ENCODE data around the gene OOEP. TPM values are rescaled to one million over a fixed set of nuclear protein-coding genes. Genes with fewer than 3 reads are reported as not detected.
"Not testable (repeated sequence)": the region's sequence is repeated elsewhere in the genome, so short reads cannot be mapped to it uniquely, and the experiment has no call there.

OOEP gene
- polyA plus RNA-seq (2012; ENCODE audit: missing spikeins), result not detected

- DNase-seq (ENCODE audit: insufficient read length) (no peak), FAIRE-seq (no peak)
- TF ChIP-seq TAF1 (IDR thresholded peaks at IDR 0.05; ENCODE audit: borderline replicate concordance, low read depth, low read length) (no peak), POLR2AphosphoS5 (IDR thresholded peaks at IDR 0.05; ENCODE audit: low read depth, low read length) (no peak), POLR2A (IDR thresholded peaks at IDR 0.05; ENCODE audit: low read depth, low read length) (no peak)
Measured at GRCh38 chr6:73369563-73369962, at the start of gene OOEP. Gene OOEP (minus strand): TSS chr6:73369897. CDS start chr6:73369792, 105 bp downstream.

GRCh38 chr6:73418081-73418741 is 48.5 kb upstream of the OOEP start:
- no peak for FAIRE-seq
- no peak for DNase-seq (ENCODE audit: insufficient read length)
- TF ChIP-seq POLR2A (IDR thresholded peaks at IDR 0.05; ENCODE audit: low read depth, low read length) (no peak), TAF1 (IDR thresholded peaks at IDR 0.05; ENCODE audit: borderline replicate concordance, low read depth, low read length) (no peak), POLR2AphosphoS5 (IDR thresholded peaks at IDR 0.05; ENCODE audit: low read depth, low read length) (no peak)

- FAIRE-seq, result no peak
- DNase-seq (ENCODE audit: insufficient read length), result no peak
- TF ChIP-seq POLR2AphosphoS5 (IDR thresholded peaks at IDR 0.05; ENCODE audit: low read depth, low read length), result no peak
- TF ChIP-seq TAF1 (IDR thresholded peaks at IDR 0.05; ENCODE audit: borderline replicate concordance, low read depth, low read length), result no peak
- no peak for TF ChIP-seq POLR2A (IDR thresholded peaks at IDR 0.05; ENCODE audit: low read depth, low read length)
Measured at GRCh38 chr6:73413102-73413501, 43.4 kb upstream of the OOEP start.

DNA sequence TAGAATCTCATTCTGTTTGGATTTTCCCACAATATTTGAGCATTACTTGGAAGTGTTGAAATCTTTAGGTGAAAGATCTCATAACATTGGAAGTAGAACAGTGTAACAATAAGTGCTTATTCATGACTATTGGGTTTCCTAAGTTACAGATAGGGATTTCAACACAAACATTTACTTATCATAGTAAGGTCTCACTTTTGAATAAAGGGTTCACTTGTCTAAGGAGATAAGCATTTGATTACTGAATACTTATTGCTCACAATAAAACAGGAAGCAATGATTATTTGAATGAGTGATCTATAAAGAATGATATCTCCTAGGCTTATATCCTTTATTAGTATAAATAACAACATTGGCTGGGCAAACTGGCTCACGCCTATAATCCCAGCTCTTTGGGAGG is 39.7 kb upstream of the OOEP start:
- FAIRE-seq (no peak), DNase-seq (ENCODE audit: insufficient read length) (no peak)
- TF ChIP-seq POLR2AphosphoS5 (IDR thresholded peaks at IDR 0.05; ENCODE audit: low read depth, low read length), result no peak
- TF ChIP-seq TAF1 (IDR thresholded peaks at IDR 0.05; ENCODE audit: borderline replicate concordance, low read depth, low read length), result no peak
- TF ChIP-seq POLR2A (IDR thresholded peaks at IDR 0.05; ENCODE audit: low read depth, low read length), result no peak

- no peak for DNase-seq (ENCODE audit: insufficient read length)
- no peak for FAIRE-seq
- TF ChIP-seq TAF1 (IDR thresholded peaks at IDR 0.05; ENCODE audit: borderline replicate concordance, low read depth, low read length), result no peak
- no peak for TF ChIP-seq POLR2A (IDR thresholded peaks at IDR 0.05; ENCODE audit: low read depth, low read length)
- TF ChIP-seq POLR2AphosphoS5 (IDR thresholded peaks at IDR 0.05; ENCODE audit: low read depth, low read length), result no peak
Measured at GRCh38 chr6:73400656-73401055, 31.0 kb upstream of the OOEP start.

- no peak for FAIRE-seq
- TF ChIP-seq POLR2A (IDR thresholded peaks at IDR 0.05; ENCODE audit: low read depth, low read length) (no peak), TAF1 (IDR thresholded peaks at IDR 0.05; ENCODE audit: borderline replicate concordance, low read depth, low read length) (no peak), POLR2AphosphoS5 (IDR thresholded peaks at IDR 0.05; ENCODE audit: low read depth, low read length) (no peak)
- no peak for DNase-seq (ENCODE audit: insufficient read length)
Measured at GRCh38 chr6:73395875-73396274, 26.2 kb upstream of the OOEP start.

GRCh38 chr6:73394577-73395354 is 25.1 kb upstream of the OOEP start, which contains the start of gene DDX43:
Gene DDX43 (plus strand): TSS chr6:73394828. CDS start chr6:73394906, 78 bp downstream.
- no peak for FAIRE-seq
- TF ChIP-seq TAF1 (IDR thresholded peaks at IDR 0.05; ENCODE audit: borderline replicate concordance, low read depth, low read length), result no peak
- TF ChIP-seq POLR2A (IDR thresholded peaks at IDR 0.05; ENCODE audit: low read depth, low read length), result no peak
- no peak for TF ChIP-seq POLR2AphosphoS5 (IDR thresholded peaks at IDR 0.05; ENCODE audit: low read depth, low read length)
- DNase-seq (ENCODE audit: insufficient read length), result no peak

- TF ChIP-seq POLR2AphosphoS5 (IDR thresholded peaks at IDR 0.05; ENCODE audit: low read depth, low read length) (no peak), TAF1 (IDR thresholded peaks at IDR 0.05; ENCODE audit: borderline replicate concordance, low read depth, low read length) (no peak), POLR2A (IDR thresholded peaks at IDR 0.05; ENCODE audit: low read depth, low read length) (no peak)
- no peak for DNase-seq (ENCODE audit: insufficient read length)
- no peak for FAIRE-seq
Measured at GRCh38 chr6:73393278-73393677, 23.6 kb upstream of the OOEP start.

DNA sequence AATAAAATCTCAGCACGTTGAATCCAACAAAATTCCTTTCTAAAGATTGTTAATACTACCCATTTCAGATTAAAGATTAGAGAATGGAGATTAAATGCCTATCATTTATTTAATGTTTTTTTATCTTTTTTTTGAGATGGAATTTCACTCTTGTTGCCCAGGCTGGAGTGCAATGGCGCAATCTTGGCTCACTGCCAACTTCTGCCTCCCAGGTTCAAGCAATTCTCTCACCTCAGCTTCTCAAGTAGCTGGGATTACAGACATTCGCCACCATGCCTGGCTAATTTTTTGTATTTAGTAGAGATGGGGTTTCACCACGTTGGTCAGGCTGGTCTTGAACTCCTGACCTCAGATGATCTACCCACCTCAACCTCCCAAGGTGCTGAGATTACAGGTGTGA is 22.5 kb upstream of the OOEP start:
- not testable (repeated sequence) for DNase-seq (ENCODE audit: insufficient read length); FAIRE-seq

GRCh38 chr6:73391675-73392074 is 22.0 kb upstream of the OOEP start:
- DNase-seq (ENCODE audit: insufficient read length) (no peak), FAIRE-seq (no peak)
- TF ChIP-seq TAF1 (IDR thresholded peaks at IDR 0.05; ENCODE audit: borderline replicate concordance, low read depth, low read length), result no peak
- no peak for TF ChIP-seq POLR2A (IDR thresholded peaks at IDR 0.05; ENCODE audit: low read depth, low read length)
- no peak for TF ChIP-seq POLR2AphosphoS5 (IDR thresholded peaks at IDR 0.05; ENCODE audit: low read depth, low read length)

DNA sequence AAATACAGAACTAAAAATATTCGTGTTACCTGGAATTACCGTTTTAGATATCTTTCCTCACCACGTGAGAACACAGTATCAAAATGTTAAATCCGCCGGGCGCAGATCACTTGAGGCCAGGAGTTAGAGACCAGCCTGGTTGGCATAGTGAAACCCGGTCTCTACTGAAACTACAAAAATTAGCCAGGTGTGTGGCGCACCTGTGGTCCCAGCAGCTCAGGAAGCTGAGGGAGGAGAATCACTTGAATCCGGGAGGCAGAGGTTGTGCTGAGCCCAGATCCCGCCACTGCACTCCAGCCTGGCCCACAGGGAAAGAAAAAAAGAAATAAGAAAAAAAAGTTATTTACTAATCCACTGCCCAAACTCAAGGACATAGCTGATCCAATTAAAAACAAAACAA is 20.2 kb upstream of the OOEP start:
- FAIRE-seq (no peak), DNase-seq (ENCODE audit: insufficient read length) (no peak)
- TF ChIP-seq TAF1 (IDR thresholded peaks at IDR 0.05; ENCODE audit: borderline replicate concordance, low read depth, low read length), result no peak
- TF ChIP-seq POLR2AphosphoS5 (IDR thresholded peaks at IDR 0.05; ENCODE audit: low read depth, low read length), result no peak
- TF ChIP-seq POLR2A (IDR thresholded peaks at IDR 0.05; ENCODE audit: low read depth, low read length), result no peak

Measured in GM12892 (cell line).